Central memory CD8-positive, alpha-beta T cell (primary cell): ENCODE data around the gene ABCB10.
"Not testable (repeated sequence)": the region's sequence is repeated elsewhere in the genome, so short reads cannot be mapped to it uniquely, and the experiment has no call there.

Experiments
- ATAC-seq: fragments of 150-1000 bp; cut with Tn5 transposase; replicated peaks from 2 replicates; pipeline ENCODE4 v1.10.0; 2022; ENCODE audit warnings: mild to moderate bottlenecking, moderate FRiP score, moderate number of reproducible peaks; ENCODE audit not compliant: poor library complexity, severe bottlenecking; ENCODE audit errors: extremely low read depth
- DNase-seq, 2 donors: peaks; one replicate each; pipeline ENCODE4 v3.0.0; 2021; ENCODE audit warnings: low spot score in 2 of 2
- H3K27ac Mint-ChIP-seq: one replicate; pipeline ENCODE4 v1.8.0; 2022; ENCODE audit warnings: low read depth, mild to moderate bottlenecking, moderate library complexity, mixed read lengths
- H3K27me3 Mint-ChIP-seq: one replicate; pipeline ENCODE4 v1.8.0; 2022; ENCODE audit warnings: mixed read lengths
- H3K36me3 Mint-ChIP-seq: one replicate; pipeline ENCODE4 v1.8.0; 2022; ENCODE audit warnings: mild to moderate bottlenecking, moderate library complexity, mixed read lengths; ENCODE audit not compliant: insufficient read depth
- H3K4me1 Mint-ChIP-seq: one replicate; pipeline ENCODE4 v1.8.0; 2022; ENCODE audit warnings: mixed read lengths
- H3K4me3 Mint-ChIP-seq: one replicate; pipeline ENCODE4 v1.8.0; 2022; ENCODE audit warnings: mild to moderate bottlenecking, moderate library complexity, mixed read lengths
- H3K9me3 Mint-ChIP-seq: one replicate; pipeline ENCODE4 v1.8.0; 2022; ENCODE audit warnings: mixed read lengths

ABCB10 gene

DNA sequence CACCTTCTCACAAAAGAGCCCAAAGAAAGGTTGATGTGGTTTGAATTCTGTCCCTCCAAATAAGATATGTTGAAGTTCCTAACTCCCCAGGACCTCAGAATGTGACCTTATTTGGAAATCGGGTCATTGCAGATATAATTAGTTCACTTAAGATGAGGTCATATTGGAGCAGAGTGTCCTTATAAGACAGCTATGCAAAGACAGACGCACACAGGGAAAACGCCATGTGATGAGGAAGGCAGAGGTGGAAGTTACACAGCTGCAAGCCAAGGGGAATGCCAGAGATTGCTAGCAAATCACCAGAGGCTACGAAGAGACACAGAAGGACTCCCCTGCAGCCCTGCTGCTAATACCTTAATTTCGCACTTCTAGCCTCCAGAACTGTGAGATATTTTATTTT is 5.2 kb upstream of the ABCB10 start:
- H3K4me3 Mint-ChIP-seq: no peak overlapping the region
- H3K4me1 Mint-ChIP-seq: peaks cover 9% of the 10 kb centered on the region
- no peak overlapping the region for H3K27ac Mint-ChIP-seq
- DNase-seq: no peak
- ATAC-seq: no peak
- no peaks in the 10 kb centered on the region for H3K27me3 Mint-ChIP-seq
- peaks cover 6% of the 10 kb centered on the region for H3K36me3 Mint-ChIP-seq
- no peaks in the 10 kb centered on the region for H3K9me3 Mint-ChIP-seq

DNA sequence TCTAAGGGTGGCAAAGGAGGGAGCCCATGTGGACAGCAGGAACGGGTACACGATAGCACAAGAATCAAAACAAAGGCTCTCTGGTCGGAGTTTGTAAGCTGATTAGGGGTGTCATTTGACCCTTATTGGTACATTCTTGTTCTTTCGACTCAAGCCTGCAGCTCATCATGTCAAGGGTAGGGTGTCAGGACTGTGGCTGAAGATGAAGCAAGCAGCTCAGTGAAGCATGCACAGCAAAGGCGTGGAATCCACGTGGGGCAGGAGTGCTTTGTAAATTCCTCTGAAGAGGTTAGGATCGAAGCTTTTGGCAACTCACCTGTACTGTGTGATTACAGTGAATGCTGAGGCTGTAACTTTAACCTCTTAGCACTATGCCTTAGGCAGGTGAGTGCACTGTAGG is 4.7 kb upstream of the ABCB10 start:
- ATAC-seq (no peak), DNase-seq (no peak)
- no peaks in the 10 kb centered on the region for H3K9me3 Mint-ChIP-seq
- H3K4me3 Mint-ChIP-seq: no peak overlapping the region
- H3K27ac Mint-ChIP-seq: no peak overlapping the region
- H3K27me3 Mint-ChIP-seq: no peaks in the 10 kb centered on the region
- H3K4me1 Mint-ChIP-seq: peaks cover 9% of the 10 kb centered on the region
- H3K36me3 Mint-ChIP-seq: peaks cover 6% of the 10 kb centered on the region

DNA sequence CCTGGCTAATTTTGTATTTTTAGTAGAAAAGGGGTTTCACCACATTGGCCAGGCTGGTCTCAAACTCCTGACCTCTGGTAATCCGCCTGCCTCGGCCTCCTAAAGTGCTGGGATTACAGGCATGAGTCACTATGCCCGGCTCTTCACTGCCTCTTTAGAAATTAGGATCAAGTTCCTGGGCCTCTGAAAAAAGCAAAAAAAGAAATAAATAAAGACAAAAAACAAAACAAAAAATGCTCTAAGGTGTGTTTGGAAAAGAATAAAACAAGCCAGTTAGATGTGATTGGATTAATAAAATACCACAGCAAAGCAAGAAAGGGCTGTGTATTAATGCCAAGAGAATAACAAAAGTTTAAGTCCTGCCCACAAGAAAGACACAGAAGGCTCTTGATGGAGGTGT is 4.2 kb upstream of the ABCB10 start:
- Mint-ChIP-seq H3K4me3 (no peak overlapping the region), H3K36me3 (peaks cover 8% of the 10 kb centered on the region), H3K27ac (no peak overlapping the region), H3K9me3 (no peaks in the 10 kb centered on the region), H3K4me1 (peaks cover 11% of the 10 kb centered on the region), H3K27me3 (no peaks in the 10 kb centered on the region)
- DNase-seq: no peak
- no peak for ATAC-seq

DNA sequence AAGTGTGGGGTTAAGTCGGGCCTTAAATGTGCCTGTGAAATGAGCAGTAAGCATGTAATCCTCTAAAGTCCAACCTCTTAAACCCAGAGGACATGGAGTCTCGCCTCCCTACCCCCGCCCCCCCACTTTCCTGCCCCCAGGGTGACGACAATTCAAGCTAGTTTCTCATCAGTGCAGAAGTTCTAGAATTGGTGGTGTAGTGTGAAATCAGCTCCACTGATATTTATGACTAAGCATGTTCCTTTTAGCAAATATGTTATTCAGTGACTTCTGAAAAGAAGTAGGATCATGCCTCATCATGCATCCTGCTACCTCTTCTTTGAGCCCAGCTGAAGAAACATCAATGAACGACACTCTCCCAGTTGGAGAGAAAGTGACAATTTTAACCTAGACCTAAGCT is 2.6 kb upstream of the ABCB10 start:
- H3K9me3 Mint-ChIP-seq: no peaks in the 10 kb centered on the region
- H3K27ac Mint-ChIP-seq: no peak overlapping the region
- peaks cover 27% of the 10 kb centered on the region for H3K4me1 Mint-ChIP-seq

DNA sequence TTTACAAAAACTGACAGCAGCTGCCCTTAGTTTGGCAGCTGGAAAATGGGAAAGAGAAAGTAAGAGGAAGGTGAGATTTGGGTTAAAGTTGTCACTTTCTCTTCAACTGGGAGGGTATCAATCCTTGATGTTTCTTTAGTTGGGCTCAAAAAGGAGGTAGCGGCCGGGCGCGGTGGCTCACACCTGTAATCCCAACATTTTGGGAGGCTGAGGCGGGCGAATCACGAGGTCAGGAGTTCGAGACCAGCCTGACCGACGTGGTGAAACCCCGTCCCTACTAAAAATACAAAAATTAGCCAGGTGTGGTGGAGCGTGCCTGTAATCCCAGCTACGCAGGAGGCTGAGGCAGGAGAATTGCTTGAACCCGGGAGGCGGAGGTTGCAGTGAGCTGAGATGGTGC is 1.6 kb upstream of the ABCB10 start:
- H3K9me3 Mint-ChIP-seq, H3K27me3 Mint-ChIP-seq, H3K36me3 Mint-ChIP-seq, DNase-seq, ATAC-seq, H3K27ac Mint-ChIP-seq: not testable (repeated sequence)
- H3K4me3 Mint-ChIP-seq: peak overlapping the region; percentile 93
- peaks cover 30% of the 10 kb centered on the region for H3K4me1 Mint-ChIP-seq

More for the DNA sequence above, 2.6 kb upstream of the ABCB10 start:
- no peak for DNase-seq
- Mint-ChIP-seq H3K27me3 (no peaks in the 10 kb centered on the region), H3K36me3 (peaks cover 9% of the 10 kb centered on the region), H3K4me3 (no peak overlapping the region)
- ATAC-seq: no peak

DNA sequence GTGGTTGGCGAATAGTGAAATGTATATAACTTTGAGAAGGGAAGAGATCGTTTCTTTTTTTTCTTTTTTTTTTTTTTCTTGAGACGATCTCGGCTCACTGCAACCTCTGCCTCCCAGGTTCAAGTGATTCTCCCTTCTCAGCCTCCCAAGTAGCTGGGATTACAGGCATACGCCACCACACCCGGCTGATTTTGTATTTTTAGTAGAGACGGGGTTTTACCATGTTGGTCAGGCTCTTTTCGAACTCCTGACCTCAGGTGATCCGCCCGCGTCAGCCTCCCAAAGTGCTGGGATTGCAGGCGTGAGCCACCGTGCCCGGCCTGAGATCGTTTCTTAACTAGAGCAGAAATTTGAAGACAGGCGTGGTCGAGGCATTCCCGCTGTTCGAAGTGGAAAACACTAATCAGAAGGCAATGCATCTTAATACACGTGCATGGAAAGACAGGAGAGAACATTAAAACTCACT is 862 bp upstream of the ABCB10 start:
- ATAC-seq, H3K36me3 Mint-ChIP-seq, DNase-seq, H3K9me3 Mint-ChIP-seq, H3K27me3 Mint-ChIP-seq: not testable (repeated sequence)
- Mint-ChIP-seq H3K27ac (peak overlapping the region; percentile 77), H3K4me3 (peak overlapping the region; percentile 93), H3K4me1 (peaks cover 37% of the 10 kb centered on the region)

DNA sequence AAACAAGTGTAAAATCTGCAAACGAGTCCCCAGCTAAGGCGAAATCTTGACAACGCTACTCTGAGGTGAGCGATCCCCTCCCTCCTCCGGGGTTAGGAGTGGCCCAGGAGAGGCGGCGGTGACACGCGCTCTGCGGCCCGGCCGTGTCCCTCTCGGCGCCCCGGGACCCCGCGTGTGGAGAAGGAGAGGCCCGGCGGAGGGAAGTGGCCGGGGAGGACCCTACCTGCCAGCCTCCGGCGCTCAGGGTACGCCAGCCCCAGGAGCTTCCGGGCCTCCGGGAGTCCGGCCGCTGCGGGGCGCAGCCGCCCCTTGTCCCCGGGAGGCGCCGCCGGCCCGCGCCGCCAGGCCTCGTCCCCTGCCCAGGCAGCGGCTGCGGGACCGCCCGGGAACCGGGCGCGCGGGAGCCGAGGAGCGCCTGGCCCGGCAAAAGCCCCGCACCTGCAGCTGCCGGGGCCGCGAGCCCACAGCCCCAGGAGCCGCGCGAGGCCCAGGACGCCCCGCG is 543 bp downstream of the ABCB10 start:
- DNase-seq: peak; percentile 14 to 15
- Mint-ChIP-seq H3K36me3 (peaks cover 11% of the 10 kb centered on the region), H3K9me3 (no peaks in the 10 kb centered on the region), H3K27ac (peak overlapping the region; percentile 85), H3K4me1 (peaks cover 49% of the 10 kb centered on the region), H3K27me3 (no peaks in the 10 kb centered on the region), H3K4me3 (peak overlapping the region; percentile 88)
- peak; percentile 34 for ATAC-seq

DNA sequence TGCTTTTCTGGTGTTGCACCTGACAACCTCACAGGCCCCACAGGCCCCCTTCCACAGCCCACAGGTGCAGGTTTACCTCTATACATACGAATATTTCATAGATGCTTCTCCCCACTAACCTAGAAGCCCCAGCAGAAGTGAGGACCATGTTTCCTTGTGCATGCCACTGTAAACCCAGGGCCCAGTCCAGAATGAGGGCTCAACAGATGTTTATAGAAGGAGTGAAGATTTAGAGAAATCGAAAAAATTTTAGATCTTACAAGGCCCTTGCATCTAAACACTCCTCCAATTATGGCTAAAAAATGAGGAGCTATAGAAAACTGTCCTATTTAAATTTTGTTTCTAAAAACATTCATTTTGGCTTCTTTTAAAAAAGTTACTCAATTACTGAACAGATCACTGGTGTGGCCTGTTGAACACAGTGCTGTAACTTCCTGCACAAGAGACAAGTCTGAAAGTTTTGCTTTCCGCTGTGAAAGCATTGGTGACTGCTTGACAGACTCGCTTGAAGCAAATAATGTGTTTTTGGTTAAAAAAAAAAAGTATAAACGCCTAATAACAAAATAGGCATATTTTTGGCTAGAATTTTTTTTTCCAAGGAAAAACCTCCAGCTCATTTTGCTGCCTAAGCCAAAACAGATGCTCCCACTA is 1.2 kb downstream of the ABCB10 start:
- Mint-ChIP-seq H3K36me3 (peaks cover 11% of the 10 kb centered on the region), H3K9me3 (no peaks in the 10 kb centered on the region), H3K4me3 (peak overlapping the region; percentile 88), H3K27me3 (no peaks in the 10 kb centered on the region), H3K4me1 (peaks cover 55% of the 10 kb centered on the region), H3K27ac (peak overlapping the region; percentile 85)
- DNase-seq (no peak), ATAC-seq (peak; percentile 50)

DNA sequence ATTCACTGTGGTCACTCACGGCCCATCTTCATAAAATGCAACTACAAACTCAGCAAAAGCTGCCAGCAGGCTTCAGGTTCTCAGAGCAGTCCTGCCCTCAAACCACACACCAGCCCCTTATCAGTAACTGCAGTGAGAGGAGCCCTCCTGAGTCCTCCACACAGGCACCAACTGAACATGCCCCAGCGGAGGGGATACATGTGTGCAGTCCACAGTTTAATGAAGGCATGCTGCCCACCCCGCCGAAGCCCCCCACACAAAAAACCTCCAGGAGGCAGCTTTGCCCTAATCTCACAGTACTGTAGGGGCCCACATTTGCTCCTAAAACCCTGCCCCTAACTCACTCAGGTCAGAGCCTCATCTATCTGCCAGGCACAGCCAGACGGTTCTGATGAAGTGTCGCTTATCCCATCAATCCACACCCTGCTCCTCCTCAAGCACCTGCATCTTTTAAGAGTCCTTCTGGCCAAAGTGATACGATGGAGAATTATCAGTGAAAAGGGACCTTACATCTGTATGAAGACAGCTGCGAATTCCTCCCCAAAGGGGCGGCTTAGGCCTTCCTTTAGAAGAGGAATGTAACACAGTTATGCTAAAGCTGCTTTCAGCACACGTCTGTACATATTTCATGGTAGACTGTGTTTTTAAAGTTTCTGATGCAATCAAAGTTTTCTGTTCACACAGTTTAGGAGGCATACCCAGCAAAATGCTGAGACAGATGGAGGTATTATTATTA is 3.5 kb downstream of the ABCB10 start:
- Mint-ChIP-seq H3K4me3 (no peak overlapping the region), H3K27ac (no peak overlapping the region), H3K27me3 (no peaks in the 10 kb centered on the region), H3K9me3 (no peaks in the 10 kb centered on the region), H3K4me1 (peaks cover 68% of the 10 kb centered on the region), H3K36me3 (peaks cover 11% of the 10 kb centered on the region)
- no peak for DNase-seq
- no peak for ATAC-seq

DNA sequence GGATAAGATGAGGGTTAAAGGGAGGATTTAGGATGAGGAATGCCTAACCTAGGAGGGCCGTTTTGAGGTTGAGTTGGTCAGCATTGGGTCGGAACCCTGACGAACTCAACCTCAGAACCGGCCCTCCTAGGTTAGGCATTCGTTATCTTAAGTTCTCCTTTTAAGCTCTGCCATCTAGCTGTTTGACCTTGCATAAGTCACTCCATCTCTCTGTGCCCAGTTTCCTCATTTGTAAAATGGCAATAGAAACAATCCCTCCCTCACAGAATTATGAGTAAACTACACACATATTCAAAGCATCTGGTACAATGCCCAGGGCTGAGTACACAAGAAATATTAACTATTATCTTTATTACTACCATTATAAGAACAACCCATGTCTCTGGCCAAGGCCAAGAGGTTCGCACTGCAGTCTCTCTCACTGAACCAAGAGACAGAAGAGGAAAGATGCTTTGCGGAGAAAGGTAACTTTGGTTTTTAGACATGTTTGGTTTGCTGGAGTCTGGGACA is 4.8 kb downstream of the ABCB10 start:
- H3K27me3 Mint-ChIP-seq: no peaks in the 10 kb centered on the region
- no peak overlapping the region for H3K4me3 Mint-ChIP-seq
- H3K36me3 Mint-ChIP-seq: peaks cover 12% of the 10 kb centered on the region
- no peak overlapping the region for H3K27ac Mint-ChIP-seq
- ATAC-seq (no peak), DNase-seq (no peak)
- no peaks in the 10 kb centered on the region for H3K9me3 Mint-ChIP-seq
- H3K4me1 Mint-ChIP-seq: peaks cover 65% of the 10 kb centered on the region

DNA sequence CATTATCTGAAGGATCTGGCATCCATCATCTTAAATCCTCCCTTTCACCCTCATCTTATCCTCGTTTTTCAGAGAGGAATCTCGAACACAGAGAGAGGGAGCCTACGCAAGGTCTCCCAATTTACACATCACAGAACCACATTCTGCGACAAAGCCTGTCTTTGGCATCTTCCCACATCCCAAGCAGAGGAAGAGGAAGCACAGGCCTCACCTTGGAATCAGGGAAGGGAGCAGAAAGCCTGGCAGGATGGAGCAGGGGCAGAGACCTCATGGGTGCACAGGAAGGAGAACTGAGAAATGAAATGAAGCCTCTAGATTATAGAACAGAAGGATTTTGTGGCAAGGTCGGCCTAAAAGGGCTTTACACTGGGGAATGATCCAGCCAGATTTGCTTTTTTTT is 5.8 kb downstream of the ABCB10 start:
- Mint-ChIP-seq H3K27ac (peak overlapping the region; percentile 36), H3K9me3 (no peaks in the 10 kb centered on the region)
- no peak for ATAC-seq

DNA sequence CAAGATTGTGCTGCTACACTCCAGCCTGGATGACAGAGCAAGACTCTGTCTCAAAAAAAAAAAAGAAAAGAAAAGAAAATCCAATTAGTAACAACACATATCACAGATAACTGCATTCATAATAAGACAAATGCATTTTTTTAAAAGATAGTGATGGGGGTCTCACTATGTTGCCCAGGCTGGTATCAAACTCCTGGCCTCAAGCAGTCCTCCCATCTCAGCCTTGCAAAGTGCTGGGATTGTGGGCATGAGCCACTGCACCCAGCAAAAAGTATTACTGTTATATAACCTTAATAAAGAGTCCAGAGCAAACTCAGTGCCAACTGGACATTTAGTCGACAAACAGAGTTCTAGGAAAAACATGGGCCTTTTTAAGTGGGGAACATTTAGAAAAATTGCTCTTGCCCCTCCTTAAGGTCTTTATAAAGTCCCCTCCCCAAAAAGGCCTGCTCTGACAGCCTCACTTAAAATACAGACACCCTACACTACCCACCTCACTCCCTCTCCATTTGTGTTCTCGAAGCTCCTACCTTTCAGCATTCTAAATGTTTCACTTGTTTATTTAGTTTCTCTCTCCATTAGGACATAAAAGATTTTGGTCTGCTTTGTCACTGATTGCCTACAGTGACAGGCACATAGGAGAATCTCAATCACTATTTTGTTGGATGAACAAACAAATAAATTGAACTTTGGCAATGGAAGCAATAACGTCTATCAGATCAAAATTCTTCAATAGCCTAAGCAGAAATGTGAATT is 7.5 kb downstream of the ABCB10 start:
- Mint-ChIP-seq H3K4me1 (peaks cover 48% of the 10 kb centered on the region), H3K36me3 (peaks cover 19% of the 10 kb centered on the region), H3K9me3 (no peaks in the 10 kb centered on the region), H3K4me3 (no peak overlapping the region), H3K27ac (no peak overlapping the region), H3K27me3 (no peaks in the 10 kb centered on the region)
- DNase-seq (no peak), ATAC-seq (no peak)

More for the DNA sequence above, 5.8 kb downstream of the ABCB10 start:
- DNase-seq: no peak
- Mint-ChIP-seq H3K27me3 (no peaks in the 10 kb centered on the region), H3K4me3 (no peak overlapping the region), H3K36me3 (peaks cover 15% of the 10 kb centered on the region), H3K4me1 (peaks cover 64% of the 10 kb centered on the region)
